ENCODE results near the gene PPP2R5C. TPM values are rescaled to one million over a fixed set of nuclear protein-coding genes. Genes with fewer than 3 reads are reported as not detected.

The PPP2R5C gene
- total RNA-seq, 1 experiment from 2014 or later: 80.3 TPM

DNA sequence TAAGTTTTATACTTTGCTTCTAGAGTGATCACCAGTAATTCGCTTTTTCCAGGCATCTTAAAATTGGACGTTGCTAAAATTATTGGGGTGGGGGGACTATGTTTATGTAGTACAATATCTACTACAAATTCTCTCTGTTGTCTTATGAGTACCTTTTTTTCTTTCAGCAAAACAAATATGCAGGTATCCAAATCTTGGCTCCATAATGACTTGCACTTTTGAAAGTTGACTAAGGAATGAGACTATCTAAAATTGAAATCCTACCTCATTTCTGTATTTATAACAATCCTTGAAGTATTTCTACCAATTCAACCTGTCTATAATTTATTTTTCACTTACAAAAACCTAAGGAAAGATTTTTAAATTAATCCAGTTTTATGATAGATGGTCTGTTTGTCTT lies 205.2 kb downstream of the PPP2R5C start:
- no peaks in the 10 kb centered on the region for H3K9me3 ChIP-seq (ENCODE audit: control insufficient read depth, insufficient read depth, low read depth, low read length)
- peak overlapping the region; percentile 70 for H3K27ac ChIP-seq (ENCODE audit: low read length)
- ATAC-seq (no peak), DNase-seq (ENCODE audit: low read depth, low spot score) (no peak)
- no peaks in the 10 kb centered on the region for H3K27me3 ChIP-seq (ENCODE audit: control insufficient read depth, insufficient read depth, low read length)
- in situ Hi-C loops (cut with HindIII; ENCODE audit: low pct_unique_long_range_greater_than_20kb, low sequenced_read_pairs) (no loop called here), intact Hi-C loops (cut with micrococcal nuclease; ENCODE audit: unreplicated experiment) (loop anchor here (10.0 kb wide), 1 partner anchor 348 kb away; the partner anchor contains the start of gene ZNF839)
- CTCF ChIA-PET: no interaction called here
- no peak for TF ChIP-seq POLR2AphosphoS5 (IDR thresholded peaks at IDR 0.05; ENCODE audit: low read depth, low read length)
- TF ChIP-seq, protein P1, sequence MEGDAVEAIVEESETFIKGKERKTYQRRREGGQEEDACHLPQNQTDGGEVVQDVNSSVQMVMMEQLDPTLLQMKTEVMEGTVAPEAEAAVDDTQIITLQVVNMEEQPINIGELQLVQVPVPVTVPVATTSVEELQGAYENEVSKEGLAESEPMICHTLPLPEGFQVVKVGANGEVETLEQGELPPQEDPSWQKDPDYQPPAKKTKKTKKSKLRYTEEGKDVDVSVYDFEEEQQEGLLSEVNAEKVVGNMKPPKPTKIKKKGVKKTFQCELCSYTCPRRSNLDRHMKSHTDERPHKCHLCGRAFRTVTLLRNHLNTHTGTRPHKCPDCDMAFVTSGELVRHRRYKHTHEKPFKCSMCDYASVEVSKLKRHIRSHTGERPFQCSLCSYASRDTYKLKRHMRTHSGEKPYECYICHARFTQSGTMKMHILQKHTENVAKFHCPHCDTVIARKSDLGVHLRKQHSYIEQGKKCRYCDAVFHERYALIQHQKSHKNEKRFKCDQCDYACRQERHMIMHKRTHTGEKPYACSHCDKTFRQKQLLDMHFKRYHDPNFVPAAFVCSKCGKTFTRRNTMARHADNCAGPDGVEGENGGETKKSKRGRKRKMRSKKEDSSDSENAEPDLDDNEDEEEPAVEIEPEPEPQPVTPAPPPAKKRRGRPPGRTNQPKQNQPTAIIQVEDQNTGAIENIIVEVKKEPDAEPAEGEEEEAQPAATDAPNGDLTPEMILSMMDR (IDR thresholded peaks at IDR 0.05): no peak
- no peak for TF ChIP-seq TCF7L2 (IDR thresholded peaks at IDR 0.05; ENCODE audit: low read depth, low read length)
- TF ChIP-seq REST (IDR thresholded peaks at IDR 0.05; ENCODE audit: insufficient read depth in 1 of 2, low read depth in 2 of 2, low read length in 1 of 2): no peak
- TF ChIP-seq SIN3A (IDR thresholded peaks at IDR 0.05; ENCODE audit: borderline replicate concordance, insufficient read depth, low read depth, low read length): no peak
- no peaks in the 10 kb centered on the region; the same call in 1 of the 2 replicates for H3K36me3 ChIP-seq (ENCODE audit: control insufficient read depth, insufficient read depth, low read length)
- BruUV-seq (replicated peaks): no TSS peak
- H3K4me1 ChIP-seq (ENCODE audit: control insufficient read depth, insufficient read depth, low read length): peaks cover 28% of the 10 kb centered on the region
- peak overlapping the region; percentile 87; a peak in 3 of 4 replicates for H3K4me3 ChIP-seq (ENCODE audit: low read depth in 2 of 2, low read length in 2 of 2)
- POLR2A ChIA-PET: no interaction called here

- no peaks in the 10 kb centered on the region for H3K9me3 ChIP-seq (ENCODE audit: control insufficient read depth, insufficient read depth, low read depth, low read length)
- DNase-seq (ENCODE audit: low read depth, low spot score): no peak
- BruUV-seq (replicated peaks): no TSS peak
- no peak overlapping the region for H3K27ac ChIP-seq (ENCODE audit: low read length)
- ChIA-PET CTCF (no interaction called here), POLR2A (no interaction called here)
- intact Hi-C loops (cut with micrococcal nuclease; ENCODE audit: unreplicated experiment): loop anchor here (10.0 kb wide), 1 partner anchor 347 kb away; the partner anchor contains the start of gene ZNF839
- H3K36me3 ChIP-seq (ENCODE audit: control insufficient read depth, insufficient read depth, low read length): no peaks in the 10 kb centered on the region; the same call in 1 of the 2 replicates
- H3K27me3 ChIP-seq (ENCODE audit: control insufficient read depth, insufficient read depth, low read length): no peaks in the 10 kb centered on the region
- no peak for ATAC-seq
- H3K4me3 ChIP-seq (ENCODE audit: low read depth in 2 of 2, low read length in 2 of 2): no peak overlapping the region
- TF ChIP-seq SIN3A (IDR thresholded peaks at IDR 0.05; ENCODE audit: borderline replicate concordance, insufficient read depth, low read depth, low read length) (no peak), REST (IDR thresholded peaks at IDR 0.05; ENCODE audit: insufficient read depth in 1 of 2, low read depth in 2 of 2, low read length in 1 of 2) (no peak)
- TF ChIP-seq, protein P1 (IDR thresholded peaks at IDR 0.05): no peak
- in situ Hi-C loops (cut with HindIII; ENCODE audit: low pct_unique_long_range_greater_than_20kb, low sequenced_read_pairs): no loop called here
- peaks cover 36% of the 10 kb centered on the region for H3K4me1 ChIP-seq (ENCODE audit: control insufficient read depth, insufficient read depth, low read length)
Measured at GRCh38 chr14:101968186-101968585, 206.7 kb downstream of the PPP2R5C start.
